ENCODE results near the gene OCSTAMP.

The OCSTAMP gene

GRCh38 chr20:46509523-46509922 lies 40.9 kb downstream of the OCSTAMP start:
- DNase-seq: no peak

DNA sequence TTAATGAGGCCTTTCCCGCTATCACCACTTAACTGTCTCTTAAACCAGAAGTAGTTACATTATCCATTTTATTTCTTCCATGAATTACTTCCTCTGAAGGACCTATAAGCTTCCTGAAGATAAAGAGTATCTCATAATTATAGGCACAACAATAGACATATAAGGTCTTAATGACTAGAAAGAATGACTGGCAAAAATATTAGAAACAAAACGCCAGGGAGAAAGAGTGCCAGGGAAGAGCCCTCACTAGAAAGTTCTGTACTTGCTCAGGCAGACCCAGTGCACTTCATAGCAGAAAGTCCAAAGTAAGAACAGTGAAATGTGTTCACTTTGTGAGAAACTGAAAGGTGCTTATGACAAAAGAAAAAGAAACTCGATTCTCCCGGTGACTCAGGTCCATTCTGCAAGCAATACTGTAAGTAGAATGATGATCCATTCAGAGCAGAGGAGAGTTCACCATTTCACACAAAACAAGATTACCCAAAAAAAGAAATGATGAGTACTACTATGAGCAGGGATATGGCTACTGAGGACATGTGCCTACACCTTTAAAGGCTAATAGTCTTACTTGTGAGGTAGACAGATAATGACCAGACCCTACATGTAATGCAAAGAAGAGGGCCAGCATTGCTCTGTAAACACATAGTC lies 42.6 kb downstream of the OCSTAMP start:
- no peak for DNase-seq

DNA sequence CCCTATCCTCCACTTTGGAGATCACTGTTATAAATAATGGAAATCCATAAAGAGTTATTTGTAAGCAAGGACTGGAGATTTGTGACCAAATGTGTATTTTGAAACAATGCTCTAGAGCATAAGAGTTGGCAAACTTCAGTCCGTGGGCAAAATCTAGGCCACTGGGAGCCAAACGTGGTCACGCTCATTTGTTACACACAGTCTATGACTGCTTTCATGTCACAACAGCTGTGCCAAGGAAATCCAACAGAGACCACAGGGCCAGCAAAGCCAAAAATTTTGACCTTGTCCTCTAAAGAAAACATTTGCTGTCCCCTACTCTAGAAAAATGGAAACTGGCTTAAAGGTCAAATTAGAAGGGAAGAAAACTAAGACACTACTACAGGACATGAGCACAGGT lies 44.9 kb downstream of the OCSTAMP start:
- DNase-seq: no peak

DNA sequence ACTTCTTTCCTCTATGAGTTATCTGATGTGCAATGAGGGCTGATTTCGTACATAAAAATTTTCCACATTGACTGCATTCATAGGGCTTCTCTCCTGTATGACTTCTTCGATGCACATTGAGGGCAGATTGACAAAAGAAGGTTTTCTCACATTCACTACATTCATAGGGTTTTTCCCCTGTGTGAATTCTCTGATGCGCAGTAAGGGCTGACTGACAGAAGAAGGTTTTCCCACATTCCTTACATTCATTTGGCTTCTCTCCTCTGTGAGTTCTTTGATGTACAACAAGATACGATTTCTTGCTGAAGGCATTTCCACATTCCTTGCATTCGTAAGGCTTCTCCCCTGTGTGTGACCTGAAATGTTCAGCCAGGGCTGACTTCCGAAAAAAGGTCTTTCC lies 48.5 kb downstream of the OCSTAMP start:
- DNase-seq: no peak

- DNase-seq: no peak
These were observed 49.0 kb downstream of the OCSTAMP start for GRCh38 chr20:46501337-46501942.

GRCh38 chr20:46494077-46494476 lies 56.4 kb downstream of the OCSTAMP start:
- no peak for DNase-seq

GRCh38 chr20:46491354-46491753 lies 59.1 kb downstream of the OCSTAMP start:
- DNase-seq: no peak

Measured in right hindlimb (tissue), 1 donor.